Type B pancreatic cell (in vitro differentiated cells): ENCODE measurements around the gene COX4I1. TPM values are rescaled to one million over a fixed set of nuclear protein-coding genes. Genes with fewer than 3 reads are reported as not detected.
A peak's percentile ranks its signal among the peaks of the same experiment; 100 is the strongest.

ENCODE experiments used
- DNase-seq: peaks from one replicate; pipeline ENCODE4 v3.0.0; 2021; ENCODE audit warnings: mixed read lengths; ENCODE audit not compliant: unreplicated experiment; ENCODE audit errors: extremely low spot score
- H3K27ac Mint-ChIP-seq: 2 replicates; pipeline ENCODE4 v1.8.0; 2021; ENCODE audit warnings: mild to moderate bottlenecking, mixed read lengths
- H3K27me3 Mint-ChIP-seq: 2 replicates; pipeline ENCODE4 v1.8.0; 2021; ENCODE audit warnings: mixed read lengths
- H3K36me3 Mint-ChIP-seq: 2 replicates; pipeline ENCODE4 v1.8.0; 2021; ENCODE audit warnings: mixed read lengths
- H3K4me1 Mint-ChIP-seq: one replicate; pipeline ENCODE4 v1.8.0; 2021; ENCODE audit warnings: mixed read lengths; ENCODE audit not compliant: unreplicated experiment
- H3K4me3 Mint-ChIP-seq: 2 replicates; pipeline ENCODE4 v1.8.0; 2021; ENCODE audit warnings: mild to moderate bottlenecking, mixed read lengths
- H3K9me3 Mint-ChIP-seq: 2 replicates; pipeline ENCODE4 v1.8.0; 2021; ENCODE audit warnings: mixed read lengths
- CTCF ChIP-seq: fragments of 200-600 bp; sonication (generic); conservative IDR thresholded peaks from 2 replicates; pipeline ENCODE4 v1.5.0; 2021; ENCODE audit warnings: antibody characterized with exemption, mild to moderate bottlenecking
- total RNA-seq: library from RNA; stranded (reverse); gene quantifications from 2 replicates; pipeline ENCODE4 v1.2.1, GENCODE V29; 2021; ENCODE audit warnings: low replicate concordance

COX4I1 gene
- total RNA-seq, 1 donor from 2014 or later: 524 TPM

GRCh38 chr16:85819245-85819644, 19.8 kb downstream of the COX4I1 start:
- TF ChIP-seq CTCF: peak; percentile 85
- peak; percentile 86 for DNase-seq
- Mint-ChIP-seq H3K36me3 (no peaks in the 10 kb centered on the region), H3K27me3 (peaks cover 32% of the 10 kb centered on the region), H3K27ac (no peak overlapping the region), H3K4me3 (no peak overlapping the region), H3K9me3 (no peaks in the 10 kb centered on the region), H3K4me1 (peaks cover 5% of the 10 kb centered on the region)

GRCh38 chr16:85819771-85820170, 20.3 kb downstream of the COX4I1 start:
- DNase-seq: no peak
- TF ChIP-seq CTCF: no peak
- H3K36me3 Mint-ChIP-seq: no peaks in the 10 kb centered on the region
- H3K4me3 Mint-ChIP-seq: no peak overlapping the region
- no peaks in the 10 kb centered on the region for H3K9me3 Mint-ChIP-seq
- peaks cover 5% of the 10 kb centered on the region for H3K4me1 Mint-ChIP-seq
- peaks cover 27% of the 10 kb centered on the region for H3K27me3 Mint-ChIP-seq
- H3K27ac Mint-ChIP-seq: no peak overlapping the region

- no peaks in the 10 kb centered on the region for H3K36me3 Mint-ChIP-seq
- H3K4me3 Mint-ChIP-seq: no peak overlapping the region
- no peak for TF ChIP-seq CTCF
- H3K9me3 Mint-ChIP-seq: no peaks in the 10 kb centered on the region
- no peak overlapping the region for H3K27ac Mint-ChIP-seq
- no peak for DNase-seq
- peaks cover 20% of the 10 kb centered on the region for H3K27me3 Mint-ChIP-seq
- H3K4me1 Mint-ChIP-seq: peaks cover 5% of the 10 kb centered on the region
These were observed 21.3 kb downstream of the COX4I1 start for GRCh38 chr16:85820604-85821372.

GRCh38 chr16:85821390-85822135, 22.1 kb downstream of the COX4I1 start:
- DNase-seq: peak; percentile 87
- TF ChIP-seq CTCF: peak; percentile 98
- Mint-ChIP-seq H3K36me3 (no peaks in the 10 kb centered on the region), H3K4me3 (no peak overlapping the region), H3K4me1 (peaks cover 5% of the 10 kb centered on the region), H3K27ac (no peak overlapping the region), H3K27me3 (peaks cover 24% of the 10 kb centered on the region), H3K9me3 (no peaks in the 10 kb centered on the region)

- no peak for DNase-seq
- Mint-ChIP-seq H3K36me3 (no peaks in the 10 kb centered on the region), H3K27me3 (peaks cover 28% of the 10 kb centered on the region), H3K9me3 (no peaks in the 10 kb centered on the region), H3K4me1 (peaks cover 5% of the 10 kb centered on the region), H3K4me3 (no peak overlapping the region), H3K27ac (no peak overlapping the region)
- no peak for TF ChIP-seq CTCF
These were observed 22.6 kb downstream of the COX4I1 start for GRCh38 chr16:85822145-85822544.
